Osteocyte (in vitro differentiated cells): ENCODE data around the gene SMARCB1. TPM values are rescaled to one million over a fixed set of nuclear protein-coding genes. Genes with fewer than 3 reads are reported as not detected.
A peak's percentile ranks its signal among the peaks of the same experiment; 100 is the strongest.

Experiments
- DNase-seq: peaks from one replicate; pipeline ENCODE4 v3.0.0; 2021; ENCODE audit warnings: mixed read lengths; ENCODE audit not compliant: unreplicated experiment; ENCODE audit errors: extremely low spot score
- H3K27ac Mint-ChIP-seq: one replicate; pipeline ENCODE4 v1.8.0; 2021; ENCODE audit warnings: mild to moderate bottlenecking, mixed read lengths; ENCODE audit not compliant: unreplicated experiment
- H3K27me3 Mint-ChIP-seq: one replicate; pipeline ENCODE4 v1.8.0; 2021; ENCODE audit warnings: mixed read lengths; ENCODE audit not compliant: unreplicated experiment
- H3K36me3 Mint-ChIP-seq: one replicate; pipeline ENCODE4 v1.8.0; 2021; ENCODE audit warnings: mixed read lengths; ENCODE audit not compliant: unreplicated experiment
- H3K4me1 Mint-ChIP-seq: one replicate; pipeline ENCODE4 v1.8.0; 2021; ENCODE audit warnings: mixed read lengths; ENCODE audit not compliant: unreplicated experiment
- H3K4me3 Mint-ChIP-seq: one replicate; pipeline ENCODE4 v1.8.0; 2021; ENCODE audit warnings: mild to moderate bottlenecking, moderate library complexity, mixed read lengths; ENCODE audit not compliant: unreplicated experiment
- H3K9me3 Mint-ChIP-seq: one replicate; pipeline ENCODE4 v1.8.0; 2021; ENCODE audit warnings: mixed read lengths; ENCODE audit not compliant: unreplicated experiment
- CTCF ChIP-seq: fragments of 200-600 bp; sonication (generic); IDR thresholded peaks from 2 replicates; pipeline ENCODE4 v1.5.0; 2021; ENCODE audit warnings: antibody characterized with exemption, mild to moderate bottlenecking, moderate library complexity
- total RNA-seq: library from RNA; stranded (reverse); gene quantifications from 2 replicates; pipeline ENCODE4 v1.2.1, GENCODE V29; 2021

The SMARCB1 gene
- total RNA-seq, 1 donor from 2014 or later: 126 TPM

- Mint-ChIP-seq H3K27me3 (no peaks in the 10 kb centered on the region), H3K27ac (no peak overlapping the region), H3K9me3 (no peaks in the 10 kb centered on the region), H3K36me3 (no peaks in the 10 kb centered on the region), H3K4me3 (no peak overlapping the region), H3K4me1 (peaks cover 17% of the 10 kb centered on the region)
- DNase-seq: no peak
- no peak for TF ChIP-seq CTCF
Measured at GRCh38 chr22:23847991-23848864, 61.5 kb downstream of the SMARCB1 start.

GRCh38 chr22:23849009-23850006 lies 62.5 kb downstream of the SMARCB1 start:
- no peak overlapping the region for H3K27ac Mint-ChIP-seq
- H3K9me3 Mint-ChIP-seq: no peaks in the 10 kb centered on the region

GRCh38 chr22:23850136-23850611 lies 63.4 kb downstream of the SMARCB1 start:
- H3K36me3 Mint-ChIP-seq: no peaks in the 10 kb centered on the region
- no peak overlapping the region for H3K27ac Mint-ChIP-seq
- no peaks in the 10 kb centered on the region for H3K27me3 Mint-ChIP-seq
- H3K9me3 Mint-ChIP-seq: no peaks in the 10 kb centered on the region
- peaks cover 11% of the 10 kb centered on the region for H3K4me1 Mint-ChIP-seq
- no peak overlapping the region for H3K4me3 Mint-ChIP-seq
- DNase-seq: no peak
- no peak for TF ChIP-seq CTCF

More at GRCh38 chr22:23849009-23850006, 62.5 kb downstream of the SMARCB1 start:
- no peaks in the 10 kb centered on the region for H3K36me3 Mint-ChIP-seq
- no peaks in the 10 kb centered on the region for H3K27me3 Mint-ChIP-seq
- H3K4me3 Mint-ChIP-seq: no peak overlapping the region
- DNase-seq: peak; percentile 96
- H3K4me1 Mint-ChIP-seq: peaks cover 16% of the 10 kb centered on the region
- TF ChIP-seq CTCF: peak; percentile 99

- peak overlapping the region; percentile 83 for H3K4me3 Mint-ChIP-seq
- H3K4me1 Mint-ChIP-seq: peaks cover 14% of the 10 kb centered on the region
- TF ChIP-seq CTCF: no peak
- H3K27ac Mint-ChIP-seq: peak overlapping the region; percentile 90
- H3K9me3 Mint-ChIP-seq: no peaks in the 10 kb centered on the region
- H3K36me3 Mint-ChIP-seq: no peaks in the 10 kb centered on the region
- DNase-seq: no peak
- H3K27me3 Mint-ChIP-seq: no peaks in the 10 kb centered on the region
Measured at GRCh38 chr22:23856721-23857605, 70.2 kb downstream of the SMARCB1 start.
